ELR (cell line): ENCODE data around the gene BIN1.
"Not testable (repeated sequence)": the region's sequence is repeated elsewhere in the genome, so short reads cannot be mapped to it uniquely, and the experiment has no call there.

Experiments
- DNase-seq: peaks from one replicate; pipeline ENCODE4 v3.0.0-alpha.2; 2015; ENCODE audit warnings: low read depth

The BIN1 gene

DNA sequence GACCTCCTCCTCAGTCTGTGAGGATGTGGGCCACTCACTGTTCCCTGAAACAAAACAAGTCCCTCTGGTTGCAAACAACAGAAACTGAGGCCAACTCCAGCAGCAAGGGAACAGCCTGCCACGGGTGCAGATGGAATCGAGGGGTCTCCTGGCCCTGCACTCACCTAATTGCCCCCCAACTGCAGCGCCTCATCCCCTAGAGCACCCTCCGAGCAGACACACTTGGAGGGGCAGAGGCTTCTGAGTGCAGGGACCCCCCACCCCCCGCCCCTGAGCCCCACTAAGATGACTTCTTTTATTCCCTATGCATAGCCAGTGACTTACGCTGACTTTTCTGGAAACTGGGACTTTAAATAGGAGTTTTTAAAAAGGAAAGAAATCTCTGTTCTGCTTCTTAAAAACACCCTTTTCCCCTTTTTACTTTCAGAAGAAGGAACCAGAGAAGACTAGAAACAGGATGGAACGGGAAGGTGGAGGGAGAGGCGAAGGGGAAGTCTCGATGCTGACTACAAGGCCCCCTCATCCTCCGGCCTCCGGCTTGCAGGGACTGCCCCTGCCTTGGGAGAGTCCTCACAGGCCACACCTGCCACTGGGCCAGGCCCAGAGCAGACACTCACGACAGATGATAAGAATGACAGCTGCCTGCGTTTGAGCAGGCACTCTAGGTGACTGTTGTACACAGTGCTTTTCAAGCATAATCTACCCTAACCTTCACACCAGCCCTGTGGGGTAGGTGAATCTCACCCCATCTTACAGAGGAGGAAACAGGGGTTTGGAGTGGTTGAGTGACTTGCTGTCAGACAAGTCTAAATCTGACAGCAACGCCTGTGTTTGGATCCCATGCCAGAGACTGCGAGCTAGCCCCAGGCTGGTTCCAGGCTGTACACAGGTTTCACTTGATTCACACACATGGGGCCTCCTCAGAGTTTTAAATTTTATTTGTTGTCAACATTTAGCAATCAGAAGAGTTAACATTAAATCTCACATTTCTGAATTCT, 28.2 kb upstream of the BIN1 start:
- no peak for DNase-seq

DNA sequence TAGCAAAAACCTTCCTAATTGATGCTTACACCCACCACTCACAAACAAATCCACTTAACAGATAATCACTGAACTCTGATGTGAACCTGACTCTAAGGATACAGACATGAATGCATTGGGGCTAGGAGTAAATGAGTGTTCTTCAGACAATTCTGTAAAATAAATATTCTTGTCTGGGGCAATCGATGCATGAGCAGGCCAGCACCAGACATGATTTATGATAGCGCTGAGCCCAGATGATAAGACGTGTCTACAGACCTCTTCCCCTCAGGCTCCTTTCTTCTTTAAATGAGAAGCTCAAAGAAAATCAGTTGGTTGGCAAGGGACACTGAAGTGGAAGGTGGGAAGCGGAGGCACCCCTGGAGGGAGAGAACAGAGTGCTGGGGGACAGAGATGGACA, 27.3 kb upstream of the BIN1 start:
- DNase-seq, result no peak

DNA sequence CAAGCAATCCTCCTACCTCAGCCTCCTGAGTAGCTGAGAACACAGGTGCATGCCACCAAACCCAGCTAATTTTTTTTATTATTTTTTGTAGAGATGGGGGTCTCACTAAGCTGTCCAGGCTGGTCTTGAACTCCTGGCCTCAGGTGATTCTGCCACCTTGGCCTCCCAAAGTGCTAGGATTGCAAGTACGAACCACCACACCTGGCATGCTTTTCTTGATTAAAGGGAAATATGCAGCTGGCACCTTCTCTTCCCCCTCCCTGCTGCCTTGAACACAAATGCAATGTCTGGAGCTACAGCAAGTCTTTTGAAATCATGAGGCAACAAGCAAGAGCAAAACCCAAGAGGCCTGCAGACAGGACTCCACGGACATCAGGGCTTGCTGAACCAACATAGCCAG, 26.8 kb upstream of the BIN1 start:
- DNase-seq, result no peak

DNA sequence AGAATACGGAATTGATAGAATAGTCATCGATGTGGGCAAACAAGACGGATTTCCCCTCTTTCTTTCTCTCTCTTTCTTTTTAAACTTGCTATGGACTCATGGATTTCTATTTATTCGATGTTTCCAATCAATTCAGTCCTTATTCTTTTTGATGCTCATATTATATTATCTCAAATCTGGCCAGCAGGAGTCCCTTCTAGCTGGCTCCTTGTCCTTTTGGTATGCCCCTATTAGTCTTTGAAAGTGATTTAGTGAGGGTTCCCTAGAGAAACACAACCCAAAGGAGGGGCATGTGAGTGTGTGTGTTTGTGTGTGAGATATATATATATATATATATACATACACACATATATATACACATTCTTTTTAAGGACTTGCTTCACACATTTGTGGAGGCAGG, 23.5 kb upstream of the BIN1 start:
- no peak for DNase-seq

DNA sequence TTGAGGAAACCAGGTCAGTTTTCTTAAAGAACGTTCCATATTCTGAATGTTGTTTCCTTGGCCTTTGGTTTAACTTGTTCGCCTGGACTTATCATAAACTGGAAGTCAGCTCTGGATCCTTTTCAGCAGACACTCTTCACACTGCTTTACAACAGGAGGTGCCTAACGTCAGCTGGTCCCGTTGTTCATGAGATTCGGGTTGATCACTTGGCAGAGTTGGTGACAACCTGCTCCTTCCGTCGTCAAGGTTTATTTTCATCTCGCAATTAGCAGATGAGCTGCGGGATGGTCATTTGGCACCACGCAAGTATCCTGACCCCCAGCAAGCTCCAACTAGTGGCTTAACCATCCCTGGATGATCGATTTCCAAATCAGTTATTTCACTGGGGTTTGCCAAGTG, 23.0 kb upstream of the BIN1 start:
- no peak for DNase-seq

DNA sequence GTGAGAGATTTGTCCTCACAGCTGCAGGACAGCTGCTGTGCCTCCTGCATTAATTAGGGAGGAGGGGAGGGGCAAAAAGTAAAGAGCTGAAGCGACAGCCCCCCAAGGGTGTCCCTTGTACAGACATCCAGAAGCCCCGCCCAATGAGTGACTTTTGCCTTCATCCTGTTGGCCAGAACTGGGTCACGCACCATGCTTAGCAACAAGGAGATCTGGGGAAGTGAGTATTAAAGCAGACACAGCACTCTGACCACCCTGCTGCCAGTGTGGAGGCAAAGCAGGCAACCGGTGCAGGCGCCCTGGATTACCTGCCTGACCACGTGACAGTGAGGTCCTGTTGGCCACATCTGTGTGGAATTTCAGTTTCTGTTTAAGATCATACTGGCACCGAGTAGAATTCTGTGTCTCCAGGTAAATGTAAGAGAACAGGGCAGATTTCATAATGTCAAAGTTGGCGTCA, 21.5 kb upstream of the BIN1 start:
- no peak for DNase-seq

DNA sequence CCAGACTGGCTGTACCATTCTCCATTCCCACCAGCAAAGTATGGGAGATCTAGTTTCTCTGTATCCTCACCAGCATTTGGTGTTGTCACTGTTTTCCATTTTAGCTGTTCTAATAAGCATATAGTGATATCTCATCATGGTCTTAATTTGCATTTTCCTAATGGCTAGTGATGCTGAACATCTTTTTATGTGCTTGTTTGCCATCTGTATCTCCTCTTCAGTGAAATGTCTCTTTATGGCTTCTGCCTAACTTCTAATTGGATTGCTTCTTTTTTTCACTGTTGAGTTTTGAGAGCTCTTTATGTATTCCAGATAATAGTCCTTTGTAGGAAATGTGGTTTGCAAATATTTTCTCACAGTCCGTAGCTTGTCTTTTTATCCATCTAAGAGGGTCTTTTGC, 18.9 kb upstream of the BIN1 start:
- DNase-seq, result no peak

DNA sequence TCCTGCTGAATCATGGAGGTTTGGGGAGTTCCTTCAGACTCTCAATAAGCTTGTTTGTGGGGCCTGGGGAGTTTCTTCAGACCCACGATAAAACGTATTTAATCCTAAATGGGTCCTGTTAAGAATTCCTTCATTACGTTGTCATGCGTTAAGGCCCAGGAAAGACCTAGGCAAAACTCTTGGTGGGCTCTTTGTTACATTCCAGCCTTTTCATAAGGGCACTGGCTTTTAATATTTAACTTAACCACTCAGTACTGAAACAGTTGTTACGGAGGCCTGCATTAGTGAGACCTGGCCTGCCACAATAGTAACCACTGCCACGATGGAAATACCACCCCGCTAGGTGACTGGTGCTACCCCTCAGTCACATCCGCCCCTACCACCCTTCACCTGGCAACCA, 17.5 kb upstream of the BIN1 start:
- no peak for DNase-seq

DNA sequence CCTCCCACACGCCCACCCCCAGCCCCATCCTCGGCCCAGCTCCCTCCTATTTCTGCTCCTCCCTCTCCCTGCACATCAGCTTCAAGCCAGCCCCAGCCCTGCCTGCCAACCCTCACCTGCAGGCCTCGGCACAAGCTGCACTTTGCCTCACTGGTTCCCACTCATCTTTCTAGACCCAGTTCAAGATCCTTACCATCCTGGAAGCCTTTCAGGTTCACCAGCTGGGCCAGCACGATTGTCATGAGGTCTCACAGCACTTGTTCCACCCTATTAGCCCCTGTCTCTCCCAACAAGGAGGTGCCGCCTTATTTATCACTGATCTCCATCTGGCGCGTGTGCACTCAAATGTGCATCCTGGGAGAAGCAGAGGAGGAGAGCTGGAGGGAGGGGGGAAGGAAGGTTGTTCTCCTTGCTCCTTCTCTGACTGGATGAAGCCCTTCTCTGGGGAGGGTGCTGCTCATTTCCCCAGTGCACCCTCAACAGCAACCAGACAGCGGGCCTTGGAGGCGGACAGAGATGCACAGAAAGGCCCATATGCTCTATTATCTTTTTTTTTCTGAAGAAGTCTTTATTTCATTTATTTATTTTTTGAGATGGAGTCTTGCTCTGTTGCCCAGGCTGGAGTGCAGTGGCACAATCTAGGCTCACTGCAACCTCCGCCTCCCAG, 15.5 kb upstream of the BIN1 start:
- DNase-seq, result no peak

DNA sequence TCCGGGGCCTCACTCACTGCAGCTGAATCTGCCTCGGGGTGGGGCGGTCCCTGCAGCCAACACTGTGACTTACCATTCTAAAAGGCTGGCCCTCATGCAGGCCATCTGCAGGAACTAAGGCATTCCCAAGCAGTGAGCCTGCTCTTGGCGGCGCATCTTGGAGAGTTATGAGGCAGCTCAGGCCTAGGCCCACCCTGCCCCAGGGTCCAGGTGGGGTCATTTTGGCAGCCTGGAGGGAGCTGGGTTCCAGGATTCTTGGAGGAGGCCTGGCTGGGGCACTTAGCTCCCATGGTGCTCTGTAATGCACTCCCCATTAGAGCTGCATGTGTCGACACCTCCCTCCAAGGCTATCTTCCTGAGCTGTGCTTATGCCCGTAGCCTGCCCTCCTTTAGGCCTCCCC, 14.8 kb upstream of the BIN1 start:
- peak; percentile 35 for DNase-seq

DNA sequence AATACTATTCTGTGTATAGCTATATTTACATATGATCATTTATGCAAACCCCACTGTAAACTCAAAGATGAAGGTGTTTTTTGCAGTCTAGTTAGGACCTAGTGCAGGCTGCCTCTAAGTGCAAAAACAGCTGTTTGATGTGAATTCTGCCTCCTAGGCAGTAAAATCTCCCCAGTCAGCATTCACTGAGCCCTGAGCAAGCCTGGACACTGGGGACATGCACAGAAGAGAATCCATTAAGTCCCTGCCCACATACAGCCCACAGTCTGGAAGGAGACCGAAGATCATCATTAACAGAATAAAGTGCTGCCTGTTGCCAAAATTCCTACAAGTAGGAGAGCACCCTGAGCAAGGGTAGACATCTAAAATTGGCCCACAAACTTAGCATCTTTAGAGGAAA, 14.4 kb upstream of the BIN1 start:
- no peak for DNase-seq

DNA sequence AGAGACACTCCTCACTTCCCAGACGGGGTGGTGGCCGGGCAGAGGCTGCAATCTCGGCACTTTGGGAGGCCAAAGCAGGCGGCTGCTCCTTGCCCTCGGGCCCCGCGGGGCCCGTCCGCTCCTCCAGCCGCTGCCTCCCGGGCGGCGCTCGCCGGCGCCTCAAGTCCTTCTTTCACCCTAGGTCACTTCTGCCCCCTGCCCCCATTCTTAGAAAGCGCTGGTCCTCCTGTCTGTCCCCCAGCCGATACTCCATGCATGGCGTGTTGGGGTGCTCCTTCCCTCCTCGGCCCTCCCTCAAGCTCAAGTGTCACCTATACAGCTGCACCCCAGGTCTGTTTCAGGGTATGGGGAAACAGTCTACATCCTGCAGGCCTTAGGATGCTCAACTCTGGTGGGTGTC, 13.5 kb upstream of the BIN1 start:
- not testable (repeated sequence) for DNase-seq

DNA sequence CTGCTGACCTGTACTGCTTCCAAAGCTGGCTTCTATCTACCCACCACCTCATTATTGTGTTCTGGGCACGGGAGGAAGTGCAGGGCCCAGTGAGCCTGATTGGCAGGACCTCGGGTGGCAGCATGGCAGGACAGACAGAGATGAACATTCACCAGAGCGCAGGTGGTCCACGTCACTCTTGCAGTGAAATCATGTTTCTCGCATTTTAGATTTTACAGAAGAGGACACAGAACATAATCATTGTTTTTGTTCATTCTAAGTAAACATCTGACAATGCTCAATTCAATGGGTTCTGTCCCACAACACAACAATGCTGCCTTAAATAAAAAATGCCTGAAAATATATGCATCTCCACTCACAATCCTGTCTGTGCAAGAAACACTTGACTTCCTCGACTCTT, 11.5 kb upstream of the BIN1 start:
- DNase-seq, result no peak

DNA sequence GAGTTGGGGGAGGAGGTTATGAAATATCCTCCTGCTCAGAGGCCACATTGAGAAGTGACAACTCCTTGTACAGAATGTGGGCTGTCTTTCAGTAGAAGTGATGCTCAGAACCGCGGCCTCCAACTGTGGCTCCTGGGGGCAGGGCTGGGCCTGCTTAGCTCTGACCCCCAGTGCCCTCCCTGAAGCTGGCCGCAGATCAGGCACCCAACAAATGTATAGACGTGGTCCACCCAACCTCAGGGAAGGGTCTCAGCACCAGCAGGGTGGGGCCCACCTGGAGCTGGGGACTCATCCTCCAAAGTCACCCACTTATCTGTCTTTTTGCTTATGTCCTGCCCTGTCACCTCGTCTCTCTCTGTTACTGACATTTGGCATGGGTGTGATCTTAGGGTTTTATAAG, 11.1 kb upstream of the BIN1 start:
- DNase-seq, result no peak

DNA sequence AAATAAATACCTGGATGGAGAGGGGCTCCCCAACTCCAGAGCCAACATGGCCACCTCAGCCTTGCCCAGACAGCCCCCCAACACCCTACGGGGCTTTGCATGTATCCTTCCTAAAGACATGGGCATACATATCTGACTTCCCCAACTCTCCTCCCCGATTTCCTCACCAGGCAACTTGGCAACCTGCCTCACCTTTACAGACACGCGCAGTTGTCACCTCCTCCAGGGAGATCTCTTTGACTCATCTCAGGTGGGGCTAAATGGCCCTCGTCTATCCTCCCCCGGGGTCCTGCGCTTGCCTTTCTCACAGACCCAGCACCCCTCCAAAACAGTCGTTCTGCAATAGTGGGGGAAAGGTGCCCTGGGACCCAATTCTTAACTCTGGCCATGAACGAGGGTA, 10.6 kb upstream of the BIN1 start:
- DNase-seq, result no peak

DNA sequence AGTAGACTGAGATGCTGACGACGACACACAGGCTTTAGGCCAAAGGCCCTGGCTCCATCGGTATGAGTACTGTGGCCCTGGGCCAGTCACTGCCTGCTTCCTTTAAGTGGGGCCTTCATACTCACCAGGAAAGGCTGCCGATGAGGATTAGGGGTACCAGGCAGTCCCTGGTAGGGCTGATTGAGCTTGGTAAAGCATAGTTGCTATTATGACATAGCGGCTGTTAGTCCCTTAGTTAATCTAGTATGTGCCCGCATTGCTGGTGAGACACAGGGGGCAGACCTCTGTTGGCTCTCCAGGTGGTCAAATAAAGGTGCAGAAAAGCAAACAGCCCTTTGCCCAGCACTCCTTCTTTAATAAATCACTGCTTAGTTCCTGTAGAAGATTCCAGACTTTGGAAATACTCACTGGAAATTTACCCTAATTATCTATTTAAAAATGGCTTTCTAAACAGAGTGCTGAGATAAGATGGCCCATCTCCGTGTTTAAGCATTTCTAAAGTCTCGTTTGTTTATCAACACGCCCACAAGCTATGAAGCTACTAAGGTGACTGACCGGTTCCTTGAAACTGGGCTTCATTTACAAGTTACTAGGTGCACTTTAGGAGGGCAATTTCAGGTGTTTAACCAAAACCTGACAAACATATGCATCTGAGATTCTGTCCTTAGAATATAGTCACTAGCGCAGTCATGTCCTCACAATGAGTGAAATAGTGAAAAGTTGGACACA, 8.7 kb upstream of the BIN1 start:
- DNase-seq, result no peak

DNA sequence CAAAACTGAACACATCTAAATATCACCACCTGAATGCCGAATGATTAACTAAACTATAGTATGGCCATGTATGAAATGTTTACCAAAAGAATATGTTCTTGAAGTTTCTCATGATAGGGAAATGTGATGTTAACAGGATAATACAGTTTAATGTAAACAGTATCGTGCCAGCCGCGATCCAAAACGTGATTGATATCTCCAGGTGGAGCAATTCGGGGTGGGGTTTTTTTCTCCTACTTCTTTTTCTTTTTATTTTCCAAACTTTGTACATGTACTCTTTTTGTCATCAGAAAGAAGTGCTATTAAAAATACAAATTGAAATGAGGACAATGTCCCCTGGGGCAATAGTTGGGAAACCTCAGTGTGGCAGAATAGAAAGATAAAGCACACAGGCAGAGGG, 4.0 kb upstream of the BIN1 start:
- no peak for DNase-seq

DNA sequence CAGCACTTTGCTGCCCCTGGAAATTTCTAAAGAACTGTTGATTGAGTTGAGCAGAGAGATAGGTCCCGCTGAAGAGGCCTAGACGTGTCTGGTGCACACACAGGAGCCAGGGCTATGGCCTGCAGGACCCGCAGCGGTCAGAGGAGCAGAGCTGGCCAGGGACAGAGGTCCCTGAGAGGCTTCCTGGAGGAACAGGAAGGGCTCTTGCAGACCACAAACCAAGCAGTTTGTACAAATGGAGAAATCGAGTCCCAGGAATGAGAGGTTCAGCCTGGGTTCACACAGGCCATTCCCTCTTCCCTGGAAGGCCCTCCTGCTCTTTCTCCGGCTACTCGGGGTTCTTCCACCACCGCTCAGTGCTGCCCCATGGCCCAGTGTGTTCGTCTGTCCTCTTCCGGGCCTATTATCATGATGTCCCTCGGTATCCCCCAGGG, 1.2 kb upstream of the BIN1 start:
- DNase-seq, result no peak

DNA sequence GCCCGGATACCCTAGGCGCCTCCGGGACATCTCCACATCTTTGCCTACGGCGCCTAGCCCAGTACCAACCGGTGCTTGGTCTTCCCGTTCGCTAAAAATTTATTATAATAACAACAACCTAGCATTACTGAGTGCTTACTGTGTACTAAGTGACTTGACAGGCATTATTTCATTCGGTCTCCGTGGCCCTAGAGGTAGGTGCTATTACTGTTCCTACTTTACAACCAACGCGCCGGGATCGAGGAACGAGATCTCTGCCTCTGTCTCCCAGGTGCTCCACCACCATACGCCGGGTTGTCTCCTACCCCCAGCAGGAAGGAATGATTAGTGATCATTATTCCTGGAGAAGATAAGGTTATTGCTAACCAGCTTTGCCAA, 657 bp upstream of the BIN1 start:
- peak; percentile 53 for DNase-seq

DNA sequence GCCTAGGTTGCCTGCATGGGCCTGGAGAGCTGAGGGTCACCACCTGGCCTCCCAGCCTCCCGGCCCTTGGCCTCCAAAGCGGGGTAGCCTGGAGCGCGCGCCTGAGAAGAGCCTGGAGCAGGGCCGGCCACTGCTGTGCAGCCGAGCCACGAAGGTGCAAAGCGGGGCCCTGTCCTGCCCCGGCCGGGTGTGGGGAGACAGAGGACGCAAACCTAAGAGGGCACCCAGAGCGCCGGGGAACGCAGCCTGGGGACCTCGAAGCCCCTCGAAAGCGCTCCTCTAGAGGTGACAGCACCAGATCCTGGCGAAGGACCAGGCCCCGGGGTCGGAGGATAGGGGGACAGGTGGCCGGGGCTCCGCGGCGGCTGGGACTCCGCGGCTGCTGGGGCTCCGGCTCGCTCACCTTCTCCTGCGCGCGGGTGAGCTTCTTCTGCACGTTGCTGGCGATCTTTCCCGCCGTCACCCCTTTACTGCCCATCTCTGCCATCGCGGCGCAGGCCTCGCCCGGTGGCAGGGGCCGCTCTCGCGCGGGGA, 430 bp downstream of the BIN1 start:
- DNase-seq, result peak; percentile 44

DNA sequence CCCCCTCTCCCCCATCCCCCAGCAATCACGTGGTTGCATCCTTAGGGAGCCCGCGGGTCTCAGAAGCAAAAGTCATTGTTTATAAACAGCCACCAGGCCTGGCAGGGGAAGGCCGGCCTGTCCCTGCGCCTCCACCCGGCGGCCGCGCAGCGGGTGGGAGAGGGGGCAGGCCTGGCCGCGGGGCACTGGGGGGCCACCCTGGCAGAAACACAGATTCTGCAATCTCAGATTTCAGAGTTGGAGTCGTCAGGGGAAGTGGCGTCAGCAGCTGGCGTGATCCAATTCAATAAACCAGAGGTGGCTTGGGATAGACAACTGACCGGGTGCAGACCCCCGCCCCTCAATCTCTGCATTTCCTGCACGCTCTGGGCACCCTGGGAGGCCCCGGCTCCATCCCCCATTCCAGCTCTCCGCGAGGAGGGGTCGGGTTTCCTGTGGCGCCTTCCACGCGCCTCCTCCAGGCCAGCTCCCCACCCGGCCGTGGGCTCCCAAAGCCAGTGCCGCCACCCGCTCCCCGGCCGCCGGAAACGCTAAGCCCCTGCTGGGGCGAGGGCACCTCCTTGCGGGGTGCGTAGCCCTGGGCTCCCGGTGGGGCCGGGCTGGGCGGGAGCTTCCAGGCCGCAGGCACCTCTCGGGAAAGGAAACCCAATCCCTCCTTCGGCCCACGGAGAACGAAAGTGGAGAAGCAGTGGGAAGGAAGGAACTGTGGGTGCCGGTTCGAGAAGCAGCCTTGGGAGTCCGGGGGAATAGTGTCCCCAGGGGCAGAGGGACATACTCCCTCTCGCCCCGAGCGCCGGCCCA, 1.1 kb downstream of the BIN1 start:
- peak; percentile 46 for DNase-seq
